Occipital lobe (tissue), 2 donors: ENCODE data around the gene MBD4. TPM values are rescaled to one million over a fixed set of nuclear protein-coding genes. Genes with fewer than 3 reads are reported as not detected.

ENCODE experiments used
- DNase-seq: peaks from one replicate; lab custom pipeline; 2025; lab: John Stamatoyannopoulos, UW
- total RNA-seq: library from RNA; depleted of rRNA; stranded (reverse); fragments of >200 nt; gene quantifications from one replicate; pipeline ENCODE4 v1.2.3, GENCODE V29; 2014

MBD4 gene
- total RNA-seq, 1 donor from 2014 or later, result 29.0 TPM

DNA sequence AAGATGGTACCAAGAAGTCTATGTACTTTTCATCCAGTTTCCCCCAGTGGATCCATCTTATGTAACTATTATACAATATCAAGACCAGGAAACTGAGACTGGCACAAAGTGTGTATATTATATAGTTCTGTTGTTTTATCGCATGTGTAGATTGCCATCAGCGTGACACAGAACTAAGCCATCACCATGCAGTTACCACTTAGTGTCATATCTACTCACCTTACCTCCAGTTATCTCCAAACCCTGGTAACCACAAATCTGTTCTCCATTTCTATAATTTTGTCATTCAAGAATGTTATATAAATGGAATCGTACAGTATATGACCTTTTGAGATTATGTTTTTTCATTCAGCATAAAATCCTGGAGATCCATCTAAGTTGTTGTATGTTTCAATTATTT lies 23.3 kb upstream of the MBD4 start:
- DNase-seq, result no peak

DNA sequence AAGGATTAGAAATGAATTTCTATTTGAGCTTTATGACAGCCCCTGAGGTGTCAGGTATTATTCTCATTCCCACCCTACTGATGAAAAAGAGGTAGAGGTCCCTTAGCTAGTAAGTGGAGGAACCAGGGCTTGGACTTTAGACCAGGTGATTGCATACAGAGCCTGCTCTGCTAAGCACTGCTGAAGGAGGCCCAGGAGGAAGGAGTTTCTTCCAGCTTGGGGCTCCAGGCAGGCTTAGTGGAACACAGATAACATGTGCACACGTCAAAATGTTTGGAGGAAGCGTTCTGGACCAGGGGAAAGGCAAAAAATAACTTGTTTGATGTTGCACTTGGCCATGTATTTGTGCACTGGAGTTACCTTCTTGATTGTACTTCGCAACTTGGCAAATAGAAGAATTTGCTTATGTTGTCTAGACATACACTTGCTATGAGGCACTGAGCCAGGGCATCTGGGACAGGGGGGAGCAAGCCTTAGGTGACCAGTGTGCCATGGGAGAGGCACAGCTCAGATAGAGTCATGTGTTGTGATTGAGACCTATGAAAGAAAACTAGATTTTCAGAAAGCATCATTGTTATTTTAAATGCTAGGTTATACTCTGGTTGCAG lies 22.7 kb upstream of the MBD4 start:
- no peak for DNase-seq

DNA sequence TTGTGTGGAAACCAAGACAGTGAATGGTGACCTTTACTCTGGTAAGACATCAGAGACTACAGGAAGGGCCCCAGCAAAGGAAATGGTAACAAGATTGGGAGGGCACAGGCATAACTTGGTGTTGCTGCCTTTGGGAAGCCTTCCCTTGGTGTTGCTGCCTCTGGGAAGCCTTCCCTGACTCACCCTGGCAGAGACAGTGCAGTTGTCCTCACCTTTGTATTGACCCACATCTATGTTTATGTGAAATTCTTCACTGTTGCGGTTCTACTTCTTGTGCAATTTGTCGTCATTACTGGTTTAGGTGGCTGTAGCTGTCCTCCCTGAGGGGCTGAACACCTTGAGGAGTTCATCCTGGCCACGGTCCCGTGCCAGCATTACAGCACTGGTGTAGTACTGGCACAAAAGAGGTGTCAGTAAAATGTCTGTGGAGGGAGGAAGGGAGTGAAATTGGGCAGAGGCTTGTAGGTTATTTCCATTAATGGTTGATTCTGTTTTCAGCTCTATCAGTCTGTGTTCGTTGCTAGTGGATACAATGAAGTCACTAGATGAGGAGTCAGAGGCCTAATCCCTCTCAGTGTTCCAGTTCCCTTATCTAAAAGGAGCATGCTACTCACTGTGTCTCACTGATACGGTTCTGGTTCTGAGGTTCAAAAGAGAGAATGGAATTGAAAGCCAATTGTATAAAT lies 21.9 kb upstream of the MBD4 start:
- DNase-seq, result no peak

DNA sequence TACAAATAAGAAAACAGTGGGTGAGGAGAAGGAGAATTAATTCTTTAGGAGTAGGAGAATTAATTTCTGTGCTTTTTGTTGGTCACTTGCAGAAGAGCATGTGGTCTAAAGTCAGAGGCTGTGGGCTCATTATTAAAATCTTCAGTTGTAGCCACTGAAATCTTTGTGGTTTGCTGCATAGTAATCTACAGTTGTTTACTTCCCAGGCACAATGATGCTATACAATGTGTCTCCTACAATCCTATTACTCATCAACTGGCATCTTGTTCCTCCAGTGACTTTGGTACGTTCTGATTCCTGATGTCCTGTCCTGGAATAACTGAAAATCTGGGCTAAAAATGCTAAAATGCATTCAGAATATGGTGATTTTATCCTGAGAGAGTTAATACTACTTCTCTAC lies 21.3 kb upstream of the MBD4 start:
- DNase-seq, result no peak

DNA sequence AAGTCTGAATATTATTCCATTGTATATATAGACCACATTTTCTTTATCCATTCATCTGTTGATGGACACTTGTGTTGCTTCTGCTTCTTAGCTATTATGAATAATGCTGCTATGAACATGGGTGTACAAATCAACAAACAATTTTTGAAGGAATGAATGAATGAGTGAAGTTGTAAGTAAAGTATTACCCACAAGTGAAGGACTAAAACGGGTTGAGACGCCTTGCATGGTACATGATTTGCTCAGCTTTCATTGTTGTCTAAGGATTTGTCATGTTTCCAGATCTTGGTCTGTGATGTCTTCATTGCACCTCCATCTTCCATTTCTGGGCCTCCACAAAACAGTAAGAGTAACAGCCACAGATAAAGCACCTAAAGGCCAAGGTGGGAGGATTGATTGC lies 20.8 kb upstream of the MBD4 start:
- no peak for DNase-seq

DNA sequence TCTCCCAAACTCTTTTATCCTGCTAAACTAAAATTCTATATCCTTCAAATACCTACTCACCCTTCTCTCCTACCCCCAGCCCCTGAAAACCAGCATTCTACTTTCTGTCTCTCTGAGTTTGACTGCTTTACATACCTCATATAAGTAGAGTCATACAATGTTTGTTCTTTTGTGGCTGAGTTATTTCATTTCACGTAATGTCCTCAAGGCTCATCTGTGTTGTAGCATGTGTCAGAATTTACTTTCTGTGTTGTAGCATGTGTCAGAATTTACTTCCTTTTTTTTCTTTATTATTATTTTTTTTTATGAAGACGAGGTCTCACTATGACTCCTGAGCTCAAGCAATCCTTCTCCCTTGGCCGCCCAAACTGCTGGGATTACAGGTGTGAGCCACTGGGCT lies 20.4 kb upstream of the MBD4 start:
- DNase-seq, result no peak

DNA sequence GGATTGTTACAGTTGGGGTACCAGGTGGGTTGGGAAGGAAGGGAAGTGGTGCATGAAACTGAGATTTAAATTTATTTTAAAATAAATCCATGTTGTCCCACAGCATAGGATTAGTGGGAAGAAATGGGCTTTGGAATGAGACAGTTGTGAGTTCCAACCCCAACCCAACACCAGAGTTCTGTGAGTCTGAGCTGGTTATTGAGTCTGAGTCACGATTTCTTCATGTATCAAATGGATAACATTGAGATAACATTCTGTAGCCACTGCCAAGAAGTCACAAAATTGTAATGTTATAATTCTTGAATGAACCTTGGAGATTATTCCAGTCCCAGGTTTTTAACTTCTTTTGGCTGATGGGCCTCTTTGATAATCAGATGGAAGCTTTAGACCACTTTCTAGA lies 14.0 kb upstream of the MBD4 start:
- no peak for DNase-seq

DNA sequence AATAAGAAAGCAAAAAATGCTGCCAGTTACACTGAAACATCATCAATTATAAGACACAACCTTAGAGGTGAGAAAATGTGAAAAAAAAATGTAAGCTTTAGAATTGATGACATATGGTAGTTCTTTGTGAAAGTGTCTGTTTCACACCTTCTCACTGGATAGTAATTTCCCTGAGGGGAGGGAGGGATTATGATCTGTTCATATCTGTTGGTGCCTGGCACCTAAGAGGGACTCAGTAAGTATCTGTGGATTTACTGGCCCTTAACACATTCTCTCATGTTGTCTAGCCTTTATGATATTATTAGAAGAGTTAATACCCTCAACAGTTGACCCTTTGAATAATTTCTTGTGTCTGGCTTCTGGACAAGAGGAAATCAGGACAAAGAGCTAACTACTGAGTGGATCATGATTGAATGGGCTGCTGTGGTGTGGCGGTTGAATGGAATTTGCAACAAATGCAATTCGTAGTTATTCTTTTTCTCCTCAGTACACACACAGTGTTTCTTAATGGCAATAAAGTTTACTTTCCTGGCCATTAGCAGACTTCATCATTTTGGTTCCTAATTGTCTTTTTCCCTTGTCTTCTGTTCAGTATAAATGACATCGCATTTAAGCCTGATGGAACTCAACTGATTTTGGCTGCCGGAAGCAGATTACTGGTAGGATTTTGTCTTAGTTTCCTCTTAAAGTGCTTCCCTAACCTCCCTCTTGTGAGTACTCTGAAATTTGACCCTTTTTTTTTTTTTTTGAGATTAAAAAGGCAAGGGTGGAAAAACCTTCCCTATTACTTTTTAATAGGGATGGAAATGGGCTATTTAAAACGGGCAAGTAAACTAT lies 9.7 kb upstream of the MBD4 start:
- DNase-seq, result no peak

DNA sequence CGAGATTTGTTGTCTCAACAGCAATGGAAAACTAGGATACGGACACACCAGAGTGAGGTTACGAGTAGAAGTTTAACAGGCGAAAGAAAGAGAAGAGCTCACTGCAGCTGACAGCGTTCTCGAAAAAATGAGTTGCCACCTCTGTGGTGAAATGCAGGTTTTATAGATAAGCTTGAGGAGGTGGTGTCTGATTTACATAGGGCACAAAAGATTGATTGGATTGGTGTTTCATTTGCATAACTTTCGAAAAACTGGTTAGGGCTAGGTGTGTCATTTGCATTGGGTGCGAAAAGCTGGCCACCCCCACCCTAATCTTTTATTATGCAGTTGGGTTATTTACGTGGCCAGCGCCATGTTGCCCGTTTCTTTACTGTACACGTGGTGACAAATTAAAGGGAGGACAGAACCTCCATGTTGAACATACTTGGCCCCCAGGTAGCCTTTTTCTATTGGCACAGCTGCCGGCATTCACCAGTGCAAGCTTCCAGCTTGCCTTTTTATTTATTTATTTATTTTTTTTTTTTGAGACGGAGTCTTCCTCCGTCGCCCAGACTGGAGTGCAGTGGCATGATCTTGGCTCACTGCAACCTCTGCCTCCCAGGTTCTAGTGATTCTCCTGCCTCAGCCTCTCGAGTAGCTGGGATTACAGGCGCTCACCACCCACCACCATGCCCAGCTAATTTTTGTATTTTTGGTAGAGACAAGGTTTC lies 8.6 kb upstream of the MBD4 start:
- DNase-seq, result no peak

DNA sequence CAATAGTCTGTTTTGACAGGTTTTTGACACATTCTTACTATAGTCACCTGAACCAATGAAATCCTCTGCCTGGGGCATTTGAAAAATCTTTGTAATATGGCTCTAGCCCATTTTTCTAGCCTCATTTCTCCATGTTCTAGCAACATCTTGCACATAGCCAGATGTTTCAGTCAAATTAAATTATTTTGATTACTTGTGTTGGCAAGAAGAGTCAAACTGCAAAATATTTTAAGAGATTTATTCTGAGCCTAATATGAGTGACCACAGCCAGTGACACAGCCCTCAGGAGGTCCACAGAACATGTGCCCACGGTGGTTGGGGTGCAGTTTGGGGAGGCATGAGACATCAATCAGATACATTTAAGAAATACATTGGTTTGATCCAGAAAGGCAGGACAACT lies 7.2 kb upstream of the MBD4 start:
- no peak for DNase-seq

DNA sequence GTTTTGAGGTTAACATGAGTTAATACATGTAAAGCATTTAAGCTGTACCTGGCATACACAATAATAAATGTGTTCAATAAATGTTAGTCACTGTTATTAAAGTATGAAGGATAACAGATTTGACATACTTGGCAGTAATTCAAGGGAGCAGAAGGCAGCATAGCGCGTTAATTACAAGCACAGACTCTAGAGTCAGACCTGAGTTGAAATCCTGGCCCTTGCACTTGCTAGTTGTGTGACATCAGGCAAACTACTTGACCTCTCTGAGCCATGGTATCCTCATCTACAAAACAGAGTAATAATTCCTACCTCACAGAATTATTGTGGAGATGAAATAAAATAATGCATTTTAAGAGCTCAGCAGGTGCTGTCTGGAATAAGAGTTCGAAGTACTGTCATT lies 5.7 kb upstream of the MBD4 start:
- DNase-seq, result no peak

DNA sequence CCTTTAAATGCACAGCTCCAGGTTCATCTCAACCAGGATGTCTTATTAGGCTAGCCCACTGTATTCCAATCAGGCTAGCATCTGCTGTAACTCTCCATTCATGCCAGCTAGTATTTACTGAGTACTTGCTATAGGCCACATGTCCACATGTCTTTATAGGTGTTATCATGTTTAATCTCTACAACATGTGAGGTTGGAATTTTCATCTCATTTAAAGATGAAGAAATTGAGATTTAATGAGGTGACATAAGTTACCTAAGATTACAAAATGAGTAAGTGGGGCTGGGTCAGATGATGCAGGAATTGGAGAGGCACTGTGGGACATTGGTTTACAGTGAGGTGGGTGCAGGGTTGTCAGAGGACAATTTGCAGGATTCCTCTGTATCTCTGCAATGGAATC lies 3.2 kb upstream of the MBD4 start:
- DNase-seq, result no peak

DNA sequence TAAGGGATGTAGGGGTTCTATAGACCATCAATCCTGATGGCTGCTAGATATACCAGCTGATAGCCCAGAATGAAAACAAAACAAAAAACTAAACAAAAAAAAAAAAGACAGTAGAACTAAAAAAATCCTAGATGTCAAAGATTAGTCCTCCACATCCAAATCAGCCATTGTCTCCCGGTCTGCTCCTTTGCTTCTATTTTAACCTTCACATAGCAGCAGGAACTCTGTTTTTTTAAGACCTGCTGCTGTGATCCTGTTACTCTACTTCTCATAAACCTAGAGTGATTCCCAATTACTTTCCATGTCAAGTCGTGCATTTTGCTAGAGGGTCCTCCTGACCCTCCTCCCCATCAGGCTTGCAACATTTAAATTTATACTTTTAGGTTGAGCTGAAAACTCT lies 2.7 kb upstream of the MBD4 start:
- no peak for DNase-seq

DNA sequence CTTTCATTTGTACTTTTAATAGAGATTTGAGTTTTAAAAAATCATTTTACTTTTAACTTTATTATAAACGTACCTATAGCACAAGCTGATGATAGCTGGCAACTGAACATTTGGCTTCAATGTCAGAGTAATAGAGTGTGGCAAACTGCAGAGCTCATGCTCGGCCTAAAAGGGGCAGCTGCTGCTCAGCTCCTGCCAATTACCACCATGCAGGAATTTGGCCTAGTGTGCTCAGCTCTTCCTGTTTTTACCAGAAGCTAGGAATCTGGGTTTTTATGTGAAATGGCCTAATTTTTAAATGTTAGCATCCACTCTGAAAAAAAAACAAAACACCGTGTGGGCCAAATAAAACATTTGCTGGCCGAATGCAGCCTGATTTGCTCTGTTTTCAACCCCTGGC lies 2.0 kb upstream of the MBD4 start:
- DNase-seq, result peak; percentile 15

DNA sequence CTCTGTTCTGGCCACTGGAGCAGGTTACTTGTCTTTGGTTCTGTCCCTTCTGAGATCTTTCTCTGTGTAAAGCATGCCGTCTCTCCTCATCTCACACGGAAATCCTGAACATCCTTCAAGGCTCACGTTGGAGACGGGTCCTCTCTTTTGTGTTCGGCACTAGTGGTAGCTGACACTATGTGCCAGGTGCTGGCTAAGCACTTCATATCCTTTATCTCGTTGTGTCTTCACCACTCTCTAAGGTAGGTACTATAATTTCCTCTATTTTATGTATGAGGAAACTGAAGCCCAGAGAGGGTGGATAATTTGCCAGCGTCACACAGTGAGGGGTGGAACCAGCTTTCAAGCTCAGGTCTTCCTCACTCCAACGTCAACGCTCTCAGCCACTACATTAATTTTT lies 1.5 kb upstream of the MBD4 start:
- no peak for DNase-seq

DNA sequence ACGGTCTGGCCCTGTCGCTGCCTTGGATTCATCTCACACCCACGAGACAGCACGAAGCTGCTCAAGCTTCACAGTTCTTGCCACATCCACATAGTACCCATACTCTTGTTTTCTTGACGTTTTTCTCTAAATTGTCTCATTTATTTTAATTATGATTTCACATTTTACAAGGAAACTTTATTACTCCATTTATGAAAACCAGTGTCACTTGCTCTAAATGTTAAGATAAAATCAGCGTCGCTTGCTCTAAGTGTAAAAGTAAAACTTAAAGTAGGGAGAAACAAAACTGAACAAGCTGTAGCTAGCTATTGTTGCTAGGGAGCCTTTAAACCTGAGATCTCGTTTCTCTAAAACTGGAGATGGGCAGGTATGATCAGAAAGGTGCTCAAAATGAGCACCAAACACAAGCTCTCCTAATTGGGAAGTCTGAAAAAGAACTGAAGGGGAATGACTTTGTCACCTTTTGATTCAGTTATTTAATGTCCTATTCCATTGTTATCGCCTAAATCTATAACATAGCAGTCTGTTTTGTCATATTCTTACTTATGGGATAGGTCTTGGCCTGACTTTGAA lies 956 bp upstream of the MBD4 start:
- no peak for DNase-seq

DNA sequence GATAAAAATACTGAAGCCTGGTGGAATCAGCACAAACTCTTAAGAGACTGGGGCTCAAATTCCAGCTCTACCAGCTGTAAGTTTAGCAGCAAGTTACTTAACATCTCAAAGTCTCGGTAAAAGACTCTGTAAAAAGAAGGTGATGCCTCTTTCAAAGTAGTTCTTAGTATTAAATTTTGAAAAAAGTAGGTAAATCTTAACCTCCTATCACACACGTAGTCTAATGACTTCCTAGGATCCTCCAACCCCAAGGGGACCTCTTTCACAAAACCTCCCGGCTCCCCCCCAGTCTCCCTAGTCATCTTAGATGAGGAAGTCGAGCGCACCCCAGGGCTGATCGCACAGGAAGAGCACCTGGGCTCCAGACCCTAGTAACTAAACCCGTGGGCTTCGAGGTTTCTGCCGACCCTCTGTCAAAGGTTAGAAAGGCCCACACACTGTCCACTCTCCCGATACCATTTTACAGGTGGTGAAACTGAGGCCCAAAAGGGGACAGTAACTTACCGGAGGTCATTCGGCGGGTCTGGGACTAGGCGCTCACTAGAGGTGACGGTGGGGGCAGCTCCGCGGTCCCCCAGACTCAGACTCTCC lies 427 bp downstream of the MBD4 start:
- DNase-seq, result no peak

DNA sequence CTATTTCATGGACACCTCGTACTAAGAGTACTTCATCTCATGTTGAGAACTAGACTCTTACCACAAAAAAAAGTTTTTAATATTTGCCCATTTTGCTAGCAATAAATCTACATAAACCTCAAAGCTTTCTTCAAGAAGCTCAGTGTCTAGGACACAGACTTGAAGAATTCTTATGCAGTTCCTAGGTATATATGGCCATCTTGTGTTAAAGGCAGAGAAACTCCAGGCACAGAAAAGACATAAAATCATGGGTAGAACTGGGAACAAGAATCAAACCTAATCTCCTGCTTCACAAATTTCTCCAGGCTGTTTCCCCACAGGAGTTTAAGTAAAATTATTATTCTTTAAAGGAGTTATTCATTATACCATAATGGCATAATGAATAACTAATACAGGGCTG lies 4.4 kb downstream of the MBD4 start:
- DNase-seq, result no peak

DNA sequence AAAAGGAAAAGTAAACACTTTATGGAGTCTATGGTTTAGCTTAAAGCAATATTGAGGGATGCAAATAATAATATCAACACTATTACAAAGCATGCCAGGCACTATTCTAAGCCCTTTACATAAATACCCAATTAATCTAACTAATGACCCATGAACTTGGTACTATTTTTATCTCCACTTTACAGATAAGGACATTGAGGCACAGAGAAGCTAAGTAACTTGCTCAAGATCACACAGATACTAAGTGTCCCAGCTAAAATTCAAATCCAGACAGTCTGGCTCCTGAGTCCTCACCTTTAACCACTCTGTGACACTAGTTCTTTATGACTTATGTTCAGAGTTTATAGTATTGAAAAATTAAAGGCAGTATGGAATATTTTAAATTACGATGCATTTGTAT lies 5.6 kb downstream of the MBD4 start:
- DNase-seq, result no peak

DNA sequence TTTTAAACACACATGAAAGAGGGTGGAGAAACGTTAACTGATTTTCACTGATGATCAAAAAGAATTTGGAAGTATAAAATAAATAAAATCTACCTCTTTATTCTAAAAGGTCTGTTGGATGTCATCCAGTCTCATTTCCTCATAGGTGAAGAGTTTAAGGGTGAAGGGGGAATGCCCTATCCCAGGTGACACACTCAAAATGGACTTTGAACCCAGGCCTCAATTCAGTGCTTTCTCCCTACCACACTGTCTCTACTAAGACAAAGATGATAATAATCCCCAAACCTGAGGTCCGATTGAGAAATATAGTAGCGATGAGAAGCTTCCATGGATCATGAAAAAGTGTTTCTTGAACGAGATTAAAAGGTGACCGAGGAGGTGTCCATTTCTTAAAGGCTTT lies 6.2 kb downstream of the MBD4 start:
- no peak for DNase-seq

DNA sequence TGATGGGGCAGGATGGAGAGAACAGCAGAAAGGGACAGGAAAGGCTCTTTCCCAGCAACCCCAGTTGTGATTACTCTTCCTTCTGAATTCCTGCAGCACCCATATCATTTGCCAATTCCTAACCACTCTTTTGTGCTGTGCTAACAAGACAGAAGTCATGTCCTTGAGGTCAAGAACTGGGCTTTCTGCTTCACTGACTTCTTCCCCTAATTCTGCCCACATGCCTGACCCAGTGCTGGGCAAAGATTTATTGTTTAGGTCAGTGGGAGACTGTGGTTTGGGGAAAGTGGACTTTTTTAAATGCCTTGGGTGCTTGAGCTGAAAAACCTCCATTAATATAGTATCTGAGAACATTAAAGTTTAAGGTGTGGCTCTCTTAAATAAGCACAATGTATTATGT lies 7.1 kb downstream of the MBD4 start:
- no peak for DNase-seq

DNA sequence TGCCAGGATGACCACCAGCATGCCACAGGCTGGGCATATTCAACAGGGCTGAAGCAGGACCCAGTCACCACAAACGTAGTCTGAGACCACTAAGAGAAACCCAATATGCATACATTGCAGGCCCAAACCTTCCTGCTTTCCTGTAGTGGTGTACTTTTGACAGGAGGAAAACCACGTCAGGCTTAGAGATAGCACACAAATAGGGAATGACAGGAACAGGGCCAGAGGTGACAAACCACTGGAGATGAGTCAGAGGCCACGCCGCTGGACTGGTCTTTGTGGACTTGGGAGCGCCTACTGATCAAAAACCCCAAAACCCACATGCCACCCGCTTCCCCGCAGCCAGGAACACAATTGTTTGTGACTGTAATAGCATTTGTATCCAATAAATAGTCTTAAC lies 7.7 kb downstream of the MBD4 start:
- DNase-seq, result no peak
